Activated effector memory CD4-positive, alpha-beta T cell treated with anti-CD3 and anti-CD28 coated beads, Interleukin-2, amount 50 U/mL, for 16 hours (primary cell): ENCODE results near the gene MAP2K7.

Experiments used
- DNase-seq: peaks from one replicate; pipeline ENCODE4 v3.0.0-alpha.2; 2020

Gene MAP2K7

GRCh38 chr19:7867092-7867844 is 36.4 kb upstream of the MAP2K7 start:
- no peak for DNase-seq

GRCh38 chr19:7868326-7868670 is 35.4 kb upstream of the MAP2K7 start:
- peak; percentile 74 for DNase-seq

- DNase-seq, result peak; percentile 94
Measured at GRCh38 chr19:7868671-7869452, 34.8 kb upstream of the MAP2K7 start.

GRCh38 chr19:7869453-7869909 is 34.2 kb upstream of the MAP2K7 start:
- peak; percentile 94 for DNase-seq

- DNase-seq, result peak; percentile 81
Measured at GRCh38 chr19:7869910-7870511, 33.7 kb upstream of the MAP2K7 start.

- peak; percentile 78 for DNase-seq
Measured at GRCh38 chr19:7870571-7871436, 32.9 kb upstream of the MAP2K7 start.

- DNase-seq, result peak; percentile 92
Measured at GRCh38 chr19:7871437-7872305, 32.0 kb upstream of the MAP2K7 start.

GRCh38 chr19:7872306-7873204 is 31.1 kb upstream of the MAP2K7 start:
- DNase-seq, result no peak

- no peak for DNase-seq
Measured at GRCh38 chr19:7873304-7874075, 30.2 kb upstream of the MAP2K7 start.

GRCh38 chr19:7874076-7874896 is 29.4 kb upstream of the MAP2K7 start, which contains the start of gene PRR36:
Gene PRR36 (minus strand): TSS chr19:7874390. CDS start chr19:7873689, 701 bp downstream.
- DNase-seq, result no peak

GRCh38 chr19:7874897-7875273 is 28.8 kb upstream of the MAP2K7 start:
- no peak for DNase-seq

- no peak for DNase-seq
Measured at GRCh38 chr19:7877249-7877836, 26.3 kb upstream of the MAP2K7 start.

GRCh38 chr19:7879111-7879807 is 24.4 kb upstream of the MAP2K7 start:
- no peak for DNase-seq

- DNase-seq, result no peak
Measured at GRCh38 chr19:7879836-7880235, 23.8 kb upstream of the MAP2K7 start.

GRCh38 chr19:7881910-7882309 is 21.8 kb upstream of the MAP2K7 start:
- DNase-seq, result no peak

GRCh38 chr19:7883105-7883504 is 20.6 kb upstream of the MAP2K7 start:
- DNase-seq, result no peak

GRCh38 chr19:7883796-7884570 is 19.7 kb upstream of the MAP2K7 start:
- no peak for DNase-seq
